ENCODE data around the gene PIK3R4. TPM values are rescaled to one million over a fixed set of nuclear protein-coding genes. Genes with fewer than 3 reads are reported as not detected.

PIK3R4 gene
- total RNA-seq, result 10 to 100 TPM; 26.0 to 28.7 TPM

GRCh38 chr3:130746246-130747039, at the start of gene PIK3R4:
PIK3R4 (minus strand) TSS chr3:130746829; CDS start chr3:130745218, 1,611 bp downstream.
- DNase-seq, result peak; percentile 99
- ChIA-PET POLR2A (interaction anchor here (1.0 kb wide), 1 partner anchor 295 kb away, joined by 3 read pairs; no protein-coding TSS in a partner anchor), CTCF (interaction anchor here (0.6 to 2.8 kb wide), 6 partner anchors 14 to 202 kb away, joined by 3 to 8 read pairs (median 3); partner anchors contain the start of gene ATP2C1)
- peaks cover 25% of the 10 kb centered on the region for H3K36me3 Mint-ChIP-seq (ENCODE audit: low read depth)
- no peaks in the 10 kb centered on the region for H3K9me3 Mint-ChIP-seq
- peak within 1 kb of the TSS; percentile 100 for H3K27ac Mint-ChIP-seq
- H3K4me1 Mint-ChIP-seq, result peaks cover 52% of the 10 kb centered on the region
- H3K4me3 Mint-ChIP-seq, result no peak within 1 kb of the TSS
- H3K27me3 Mint-ChIP-seq, result no peaks in the 10 kb centered on the region

GRCh38 chr3:130795396-130795795, 48.8 kb upstream of the PIK3R4 start:
- DNase-seq, result no peak
- Mint-ChIP-seq H3K27ac (no peak overlapping the region), H3K36me3 (ENCODE audit: low read depth) (no peaks in the 10 kb centered on the region), H3K4me1 (no peaks in the 10 kb centered on the region), H3K27me3 (peaks cover 30% of the 10 kb centered on the region), H3K4me3 (no peak overlapping the region), H3K9me3 (no peaks in the 10 kb centered on the region)
- POLR2A ChIA-PET, result no interaction called here
- CTCF ChIA-PET, result no interaction called here

GRCh38 chr3:130792246-130792645, 45.6 kb upstream of the PIK3R4 start:
- ChIA-PET POLR2A (no interaction called here), CTCF (interaction anchor here (1.5 kb wide), 1 partner anchor 10 kb away, joined by 3 read pairs; no protein-coding TSS in a partner anchor)
- no peak for DNase-seq
- H3K9me3 Mint-ChIP-seq, result no peaks in the 10 kb centered on the region
- no peak overlapping the region for H3K27ac Mint-ChIP-seq
- H3K4me1 Mint-ChIP-seq, result no peaks in the 10 kb centered on the region
- no peaks in the 10 kb centered on the region for H3K36me3 Mint-ChIP-seq (ENCODE audit: low read depth)
- H3K27me3 Mint-ChIP-seq, result peaks cover 20% of the 10 kb centered on the region
- H3K4me3 Mint-ChIP-seq, result no peak overlapping the region

GRCh38 chr3:130789782-130790322, 43.2 kb upstream of the PIK3R4 start:
- DNase-seq, result no peak
- H3K27me3 Mint-ChIP-seq, result peaks cover 18% of the 10 kb centered on the region
- POLR2A ChIA-PET, result no interaction called here
- H3K4me1 Mint-ChIP-seq, result no peaks in the 10 kb centered on the region
- no peaks in the 10 kb centered on the region for H3K36me3 Mint-ChIP-seq (ENCODE audit: low read depth)
- H3K27ac Mint-ChIP-seq, result no peak overlapping the region
- no peak overlapping the region for H3K4me3 Mint-ChIP-seq
- CTCF ChIA-PET, result no interaction called here
- H3K9me3 Mint-ChIP-seq, result no peaks in the 10 kb centered on the region

GRCh38 chr3:130787422-130788068, 40.9 kb upstream of the PIK3R4 start:
- Mint-ChIP-seq H3K36me3 (ENCODE audit: low read depth) (no peaks in the 10 kb centered on the region), H3K27ac (no peak overlapping the region), H3K4me1 (no peaks in the 10 kb centered on the region), H3K27me3 (peaks cover 11% of the 10 kb centered on the region), H3K9me3 (no peaks in the 10 kb centered on the region), H3K4me3 (no peak overlapping the region)
- POLR2A ChIA-PET, result no interaction called here
- CTCF ChIA-PET, result no interaction called here
- DNase-seq, result no peak

- ChIA-PET POLR2A (interaction anchor here (0.5 kb wide), 1 partner anchor 28 kb away, joined by 3 read pairs; no protein-coding TSS in a partner anchor), CTCF (interaction anchor here (0.5 to 0.8 kb wide), 3 partner anchors 14 to 162 kb away, joined by 3 read pairs; no protein-coding TSS in a partner anchor)
- no peaks in the 10 kb centered on the region for H3K36me3 Mint-ChIP-seq (ENCODE audit: low read depth)
- H3K4me1 Mint-ChIP-seq, result no peaks in the 10 kb centered on the region
- DNase-seq, result no peak
- no peak overlapping the region for H3K27ac Mint-ChIP-seq
- peaks cover 6% of the 10 kb centered on the region for H3K27me3 Mint-ChIP-seq
- no peaks in the 10 kb centered on the region for H3K9me3 Mint-ChIP-seq
- no peak overlapping the region for H3K4me3 Mint-ChIP-seq
These were observed 39.7 kb upstream of the PIK3R4 start for GRCh38 chr3:130786306-130786705.

GRCh38 chr3:130783629-130784028, 37.0 kb upstream of the PIK3R4 start:
- Mint-ChIP-seq H3K4me3 (no peak overlapping the region), H3K27me3 (peaks cover 2% of the 10 kb centered on the region), H3K36me3 (ENCODE audit: low read depth) (no peaks in the 10 kb centered on the region), H3K9me3 (no peaks in the 10 kb centered on the region), H3K4me1 (no peaks in the 10 kb centered on the region), H3K27ac (no peak overlapping the region)
- DNase-seq, result no peak
- POLR2A ChIA-PET, result no interaction called here
- CTCF ChIA-PET, result no interaction called here

- ChIA-PET POLR2A (no interaction called here), CTCF (no interaction called here)
- Mint-ChIP-seq H3K4me1 (no peaks in the 10 kb centered on the region), H3K27me3 (peaks cover 11% of the 10 kb centered on the region), H3K36me3 (ENCODE audit: low read depth) (no peaks in the 10 kb centered on the region), H3K27ac (no peak overlapping the region), H3K4me3 (no peak overlapping the region), H3K9me3 (no peaks in the 10 kb centered on the region)
- no peak for DNase-seq
These were observed 32.9 kb upstream of the PIK3R4 start for GRCh38 chr3:130779486-130779885.

- Mint-ChIP-seq H3K36me3 (ENCODE audit: low read depth) (no peaks in the 10 kb centered on the region), H3K4me3 (no peak overlapping the region), H3K27ac (no peak overlapping the region), H3K9me3 (no peaks in the 10 kb centered on the region), H3K27me3 (peaks cover 11% of the 10 kb centered on the region), H3K4me1 (no peaks in the 10 kb centered on the region)
- ChIA-PET CTCF (no interaction called here), POLR2A (no interaction called here)
- no peak for DNase-seq
These were observed 32.4 kb upstream of the PIK3R4 start for GRCh38 chr3:130779031-130779430.

- Mint-ChIP-seq H3K4me3 (no peak overlapping the region), H3K4me1 (no peaks in the 10 kb centered on the region), H3K27me3 (peaks cover 20% of the 10 kb centered on the region), H3K36me3 (ENCODE audit: low read depth) (no peaks in the 10 kb centered on the region), H3K9me3 (no peaks in the 10 kb centered on the region), H3K27ac (no peak overlapping the region)
- ChIA-PET CTCF (no interaction called here), POLR2A (no interaction called here)
- DNase-seq, result no peak
These were observed 26.7 kb upstream of the PIK3R4 start for GRCh38 chr3:130773366-130773765.

GRCh38 chr3:130772129-130772528, 25.5 kb upstream of the PIK3R4 start:
- no peaks in the 10 kb centered on the region for H3K4me1 Mint-ChIP-seq
- no peak overlapping the region for H3K4me3 Mint-ChIP-seq
- no peaks in the 10 kb centered on the region for H3K36me3 Mint-ChIP-seq (ENCODE audit: low read depth)
- H3K9me3 Mint-ChIP-seq, result no peaks in the 10 kb centered on the region
- ChIA-PET POLR2A (interaction anchor here (0.6 kb wide), 1 partner anchor 247 kb away, joined by 5 read pairs; no protein-coding TSS in a partner anchor), CTCF (interaction anchor here (0.7 kb wide), 1 partner anchor 14 kb away, joined by 3 read pairs; no protein-coding TSS in a partner anchor)
- H3K27me3 Mint-ChIP-seq, result peaks cover 22% of the 10 kb centered on the region
- DNase-seq, result no peak
- H3K27ac Mint-ChIP-seq, result no peak overlapping the region

GRCh38 chr3:130770644-130771043, 24.0 kb upstream of the PIK3R4 start:
- Mint-ChIP-seq H3K4me3 (no peak overlapping the region), H3K27ac (no peak overlapping the region), H3K9me3 (no peaks in the 10 kb centered on the region), H3K27me3 (peaks cover 23% of the 10 kb centered on the region), H3K4me1 (no peaks in the 10 kb centered on the region), H3K36me3 (ENCODE audit: low read depth) (no peaks in the 10 kb centered on the region)
- DNase-seq, result no peak
- ChIA-PET CTCF (interaction anchor here (1.0 kb wide), 1 partner anchor 21 kb away, joined by 4 read pairs; no protein-coding TSS in a partner anchor), POLR2A (no interaction called here)

GRCh38 chr3:130761730-130762311, 15.2 kb upstream of the PIK3R4 start:
- H3K36me3 Mint-ChIP-seq (ENCODE audit: low read depth), result no peaks in the 10 kb centered on the region
- peaks cover 13% of the 10 kb centered on the region for H3K4me1 Mint-ChIP-seq
- H3K9me3 Mint-ChIP-seq, result no peaks in the 10 kb centered on the region
- ChIA-PET CTCF (no interaction called here), POLR2A (no interaction called here)
- no peak for DNase-seq
- no peak overlapping the region for H3K4me3 Mint-ChIP-seq
- peaks cover 8% of the 10 kb centered on the region for H3K27me3 Mint-ChIP-seq
- no peak overlapping the region for H3K27ac Mint-ChIP-seq
